PC-9 (cell line): ENCODE measurements around the gene AGMAT.

Source experiments
- CTCF ChIP-seq: fragments of 200-600 bp; sonication (generic); conservative IDR thresholded peaks from 2 replicates; pipeline ENCODE4 v1.6.1; 2017; ENCODE audit warnings: mixed run types, antibody characterized with exemption, mild to moderate bottlenecking, moderate library complexity
- EZH2 ChIP-seq: fragments of 200-600 bp; sonication (generic); IDR thresholded peaks from 2 replicates; pipeline ENCODE4 v1.8.0; 2017; ENCODE audit warnings: antibody characterized with exemption, low read depth

GRCh38 chr1:15557008-15557407, 27.8 kb downstream of the AGMAT start:
- TF ChIP-seq CTCF (no peak), EZH2 (no peak)
